Measurements from ENCODE around the gene BCOR.

The BCOR gene

DNA sequence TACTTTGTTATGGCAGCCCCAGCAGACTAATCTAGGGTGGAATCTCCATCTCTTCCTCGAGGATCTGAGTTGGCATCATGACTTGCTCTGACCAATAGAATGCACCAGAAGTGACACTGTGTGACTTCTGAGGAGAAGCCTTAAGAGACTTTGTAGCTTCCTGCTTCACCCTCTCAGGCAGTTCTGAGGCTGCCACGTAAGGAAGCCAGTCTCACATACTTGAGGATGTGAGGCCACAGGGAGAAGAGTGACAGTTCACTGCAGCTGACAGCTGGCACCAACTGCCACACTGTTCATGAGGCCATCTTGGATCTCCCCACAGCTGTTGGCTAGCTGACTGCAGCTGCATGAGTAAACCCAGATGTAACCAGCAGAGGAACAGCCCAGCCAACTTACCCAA is 29.3 kb upstream of the BCOR start:
- H4K20me1 ChIP-seq: peaks cover 0 to 52% (median 24%) of the 10 kb centered on the region in 11 experiments; a peak in 11 of 22 replicates
- H3K9ac ChIP-seq: peak overlapping the region in 6 of 11 experiments; percentile 21 to 64 (median 38); a peak in 9 of 22 replicates
- H3K27ac ChIP-seq: peak overlapping the region in 9 of 11 experiments; percentile 15 to 86 (median 73); a peak in 17 of 22 replicates
- peaks cover 0 to 25% (median 4%) of the 10 kb centered on the region in 11 experiments; a peak in 8 of 22 replicates for H3K36me3 ChIP-seq
- H3K9me3 ChIP-seq (replicated peaks in 1 of 11): peaks cover 0 to 37% (median 13%) of the 10 kb centered on the region in 11 experiments; a peak in 9 of 22 replicates
- H3K27me3 ChIP-seq: no peaks in the 10 kb centered on the region
- peak in 4 of 11 experiments; percentile 21 to 85 (median 40); a peak in 4 of 22 replicates for TF ChIP-seq Cebpa-rat (IDR thresholded peaks at IDR 0.05)
- peak overlapping the region in 10 of 11 experiments; percentile 10 to 58 (median 36); a peak in 18 of 22 replicates for H3K4me2 ChIP-seq
- H3K4me1 ChIP-seq: peaks cover 18 to 93% (median 81%) of the 10 kb centered on the region in 10 experiments
- H3K4me3 ChIP-seq: no peak overlapping the region

DNA sequence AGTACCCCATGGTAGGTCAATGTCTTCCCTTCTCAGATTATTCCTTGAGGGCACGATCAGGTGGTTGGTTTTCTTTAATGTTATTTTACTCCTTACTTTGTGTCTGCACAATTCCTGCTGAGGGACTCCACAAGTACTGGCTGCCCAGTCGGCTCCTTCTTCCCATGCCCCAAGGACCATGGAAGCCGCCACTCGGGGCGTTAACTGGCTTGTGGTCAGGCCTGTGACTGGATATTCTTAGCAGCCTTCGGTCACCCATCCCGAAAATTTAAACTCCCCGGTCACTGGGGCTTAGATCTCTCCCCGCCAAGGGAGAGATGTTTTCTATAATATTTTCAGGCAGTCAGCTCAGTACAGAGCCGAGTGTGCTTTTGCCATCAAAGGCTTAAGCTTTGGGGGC is 24.7 kb upstream of the BCOR start:
- Histone ChIP-seq H3K9ac (no peak overlapping the region), H3K27ac (0 out of 22 replicates have a peak overlapping the region, but pooled peaks of 3 of the 11 experiments have one; percentile 5 to 35 (median 12)), H4K20me1 (peaks cover 4 to 70% (median 40%) of the 10 kb centered on the region in 11 experiments; a peak in 19 of 22 replicates), H3K4me2 (peak overlapping the region in 9 of 11 experiments; percentile 7 to 63 (median 53); a peak in 16 of 22 replicates), H3K4me1 (peaks cover 24 to 90% (median 81%) of the 10 kb centered on the region in 10 experiments), H3K36me3 (peaks cover 0 to 24% (median 0%) of the 10 kb centered on the region in 11 experiments; a peak in 7 of 22 replicates), H3K9me3 (replicated peaks in 1 of 11) (peaks cover 0 to 28% (median 6%) of the 10 kb centered on the region in 11 experiments; a peak in 9 of 22 replicates), H3K27me3 (no peaks in the 10 kb centered on the region), H3K4me3 (no peak overlapping the region)
- TF ChIP-seq Cebpa-rat (IDR thresholded peaks at IDR 0.05): no peak

DNA sequence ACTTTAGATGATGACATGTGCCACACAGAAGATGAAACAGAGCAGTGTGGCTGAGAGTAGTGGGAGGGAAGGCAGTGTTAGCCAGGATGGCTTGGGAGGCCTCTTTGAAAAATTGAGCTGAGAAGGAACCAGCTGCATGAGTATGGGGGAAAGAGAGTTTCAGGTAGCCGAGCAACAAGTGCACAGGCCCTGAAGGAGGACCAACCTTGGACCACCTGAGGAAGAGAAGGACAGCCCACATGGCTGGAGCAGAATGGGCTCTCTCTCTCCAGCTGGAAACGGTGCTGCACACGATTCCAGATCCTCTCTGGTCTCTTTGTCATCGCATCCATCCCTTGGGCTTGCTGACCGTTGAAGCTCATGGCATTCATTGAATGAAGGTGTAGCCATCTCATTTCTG is 23.9 kb upstream of the BCOR start:
- Histone ChIP-seq H3K4me1 (peaks cover 16 to 92% (median 79%) of the 10 kb centered on the region in 10 experiments), H3K4me3 (no peak overlapping the region), H3K9ac (peak overlapping the region in 2 of 11 experiments; percentile 12 to 34; a peak in 3 of 22 replicates), H3K27ac (peak overlapping the region in 6 of 11 experiments; percentile 9 to 35 (median 14); a peak in 3 of 22 replicates), H3K27me3 (no peaks in the 10 kb centered on the region), H3K36me3 (peaks cover 0 to 29% (median 6%) of the 10 kb centered on the region in 11 experiments; a peak in 8 of 22 replicates), H3K4me2 (peak overlapping the region; percentile 11 to 78 (median 54); a peak in 21 of 22 replicates), H3K9me3 (replicated peaks in 1 of 11) (peaks cover 0 to 24% (median 5%) of the 10 kb centered on the region in 11 experiments; a peak in 7 of 22 replicates), H4K20me1 (peaks cover 4 to 79% (median 45%) of the 10 kb centered on the region in 11 experiments; a peak in 19 of 22 replicates)
- no peak for TF ChIP-seq Cebpa-rat (IDR thresholded peaks at IDR 0.05)

DNA sequence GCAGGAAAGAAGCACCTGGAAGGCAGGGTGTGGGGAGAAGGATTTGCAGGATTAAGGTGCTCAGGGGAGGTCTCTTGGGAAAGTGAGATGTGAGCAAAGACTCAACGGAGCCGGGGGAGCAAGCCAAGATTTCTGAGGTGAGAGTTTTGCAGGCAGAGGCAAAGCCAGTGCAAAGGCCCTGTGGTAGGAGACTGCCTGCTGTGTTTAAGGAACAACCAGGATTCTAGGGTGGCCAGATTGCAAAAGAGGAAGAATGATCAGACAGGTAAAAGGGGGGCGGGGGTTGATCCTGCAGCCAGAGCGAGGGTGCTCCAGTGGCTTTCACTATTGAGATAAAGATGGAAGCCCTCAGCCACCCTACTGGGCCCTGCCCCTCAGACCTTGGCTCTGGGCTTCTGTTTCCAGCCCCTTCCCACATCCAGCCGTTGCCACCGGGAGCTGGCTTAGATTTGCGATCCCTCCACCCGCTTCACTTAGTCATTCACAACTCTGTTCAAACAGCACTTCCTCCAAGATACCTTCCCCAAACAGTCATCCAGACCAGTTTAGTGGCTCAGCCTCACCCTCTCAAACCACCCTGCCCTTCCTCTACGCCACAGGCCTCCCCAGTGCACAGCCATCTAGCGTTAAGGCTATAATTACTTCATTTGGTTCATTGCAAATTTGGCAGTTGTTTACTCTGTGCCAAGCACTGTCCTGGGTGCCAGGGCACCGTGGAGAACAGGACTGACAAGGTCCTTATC is 23.3 kb upstream of the BCOR start:
- H4K20me1 ChIP-seq: peaks cover 4 to 85% (median 45%) of the 10 kb centered on the region in 11 experiments; a peak in 19 of 22 replicates
- H3K9ac ChIP-seq: peak overlapping the region in 1 of 11 experiments; percentile 12; a peak in 2 of 22 replicates
- H3K4me2 ChIP-seq: peak overlapping the region; percentile 40 to 78 (median 58)
- H3K9me3 ChIP-seq (replicated peaks in 1 of 11): peaks cover 0 to 18% (median 1%) of the 10 kb centered on the region in 11 experiments; a peak in 6 of 22 replicates
- H3K4me1 ChIP-seq: peaks cover 15 to 90% (median 75%) of the 10 kb centered on the region in 10 experiments
- H3K27me3 ChIP-seq: no peaks in the 10 kb centered on the region
- no peak overlapping the region for H3K4me3 ChIP-seq
- peak overlapping the region in 7 of 11 experiments; percentile 9 to 38 (median 26); a peak in 7 of 22 replicates for H3K27ac ChIP-seq
- H3K36me3 ChIP-seq: peaks cover 0 to 32% (median 8%) of the 10 kb centered on the region in 11 experiments; a peak in 9 of 22 replicates
- no peak for TF ChIP-seq Cebpa-rat (IDR thresholded peaks at IDR 0.05)

DNA sequence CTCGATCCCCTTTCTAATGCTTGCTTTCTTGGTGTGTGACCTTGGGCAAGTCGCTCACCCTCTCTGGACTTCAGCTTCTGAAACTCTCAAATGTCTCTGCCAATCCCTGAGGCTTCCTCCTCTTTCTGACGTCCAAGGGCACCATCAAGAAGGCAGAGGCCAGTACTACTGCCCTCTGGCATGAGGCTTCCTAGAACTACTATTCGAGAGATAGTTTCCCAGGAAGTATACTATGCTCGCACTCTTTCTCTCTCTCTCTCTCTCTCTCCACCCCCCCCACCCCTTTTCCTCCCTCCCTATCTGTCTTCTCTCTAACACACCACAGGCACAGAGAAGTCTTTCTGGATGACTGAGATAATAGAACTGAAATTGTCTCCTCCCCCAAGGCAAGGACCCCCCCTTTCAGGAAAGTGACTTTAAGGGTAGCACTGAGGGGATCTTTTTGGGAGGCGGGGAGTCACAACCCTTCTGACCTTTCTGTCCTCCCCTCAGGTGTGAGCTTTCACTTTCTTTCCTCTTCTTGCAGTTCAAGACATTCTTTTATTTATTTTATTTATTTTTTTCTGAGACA is 20.0 kb upstream of the BCOR start:
- no peak for TF ChIP-seq Cebpa-rat (IDR thresholded peaks at IDR 0.05)
- Histone ChIP-seq H3K36me3 (peaks cover 0 to 17% (median 4%) of the 10 kb centered on the region in 11 experiments; a peak in 7 of 22 replicates), H3K4me3 (no peak overlapping the region), H3K27me3 (no peaks in the 10 kb centered on the region), H4K20me1 (peaks cover 6 to 99% (median 51%) of the 10 kb centered on the region in 11 experiments; a peak in 20 of 22 replicates), H3K4me2 (peak overlapping the region in 1 of 11 experiments; percentile 12; a peak in 1 of 22 replicates), H3K9ac (no peak overlapping the region), H3K9me3 (replicated peaks in 1 of 11) (no peaks in the 10 kb centered on the region), H3K27ac (no peak overlapping the region; a peak in 1 of 22 replicates), H3K4me1 (peaks cover 15 to 69% (median 50%) of the 10 kb centered on the region in 10 experiments)

DNA sequence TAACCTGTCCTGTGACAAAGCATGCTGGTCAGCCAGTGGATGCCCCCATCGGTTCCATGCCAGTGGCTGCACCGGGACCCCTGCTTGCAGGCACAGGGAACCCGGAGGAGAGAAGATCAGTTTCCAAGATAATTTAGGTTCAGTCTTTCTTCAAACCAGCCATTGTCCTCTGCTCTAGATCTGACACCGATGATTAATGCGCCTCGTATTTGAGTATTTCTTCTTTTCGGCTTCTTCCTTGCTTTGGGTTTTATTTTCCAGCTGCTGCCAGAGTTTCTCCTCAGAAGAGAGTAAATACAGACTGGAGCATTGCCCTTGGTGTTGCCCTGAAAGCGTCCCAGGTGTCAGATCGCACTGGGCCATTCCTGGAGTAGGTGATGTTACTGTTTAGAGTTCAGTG is 19.2 kb upstream of the BCOR start:
- no peak overlapping the region for H3K9ac ChIP-seq
- no peaks in the 10 kb centered on the region for H3K9me3 ChIP-seq (replicated peaks in 1 of 11)
- peaks cover 15 to 69% (median 50%) of the 10 kb centered on the region in 10 experiments for H3K4me1 ChIP-seq
- TF ChIP-seq Cebpa-rat (IDR thresholded peaks at IDR 0.05): no peak
- no peak overlapping the region for H3K27ac ChIP-seq
- H4K20me1 ChIP-seq: peaks cover 6 to 99% (median 50%) of the 10 kb centered on the region in 11 experiments; a peak in 20 of 22 replicates
- peak overlapping the region in 6 of 11 experiments; percentile 3 to 35 (median 30); a peak in 5 of 22 replicates for H3K4me2 ChIP-seq
- peaks cover 0 to 10% (median 4%) of the 10 kb centered on the region in 11 experiments; a peak in 6 of 22 replicates for H3K36me3 ChIP-seq
- no peak overlapping the region for H3K4me3 ChIP-seq
- no peaks in the 10 kb centered on the region for H3K27me3 ChIP-seq

DNA sequence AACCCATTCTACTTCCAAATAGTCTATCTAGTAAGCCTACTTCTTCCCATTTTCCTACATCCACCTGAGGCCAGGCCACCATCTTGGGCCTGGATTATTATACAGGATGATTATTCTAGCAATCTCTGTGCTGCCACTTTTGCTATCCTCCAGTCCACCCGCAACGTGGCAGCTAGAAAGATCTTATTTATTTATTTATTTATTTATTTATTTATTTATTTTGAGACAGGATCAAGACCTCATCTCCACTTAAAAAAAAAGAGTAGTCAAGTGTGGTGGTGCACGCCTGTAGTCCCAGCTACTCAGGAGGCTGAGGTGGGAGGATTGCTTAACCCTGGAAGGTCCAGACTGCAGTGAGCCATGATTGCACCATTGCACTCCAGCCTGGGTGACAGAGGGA is 15.2 kb upstream of the BCOR start:
- H3K4me1 ChIP-seq: peaks cover 7 to 63% (median 48%) of the 10 kb centered on the region in 10 experiments
- no peaks in the 10 kb centered on the region for H3K27me3 ChIP-seq
- peaks cover 0 to 94% (median 49%) of the 10 kb centered on the region in 11 experiments; a peak in 19 of 22 replicates for H4K20me1 ChIP-seq
- H3K36me3 ChIP-seq: peaks cover 0 to 9% (median 4%) of the 10 kb centered on the region in 11 experiments; a peak in 5 of 22 replicates
- H3K9ac ChIP-seq: no peak overlapping the region
- peaks cover 6 to 19% (median 16%) of the 10 kb centered on the region in 11 experiments for H3K9me3 ChIP-seq (replicated peaks in 1 of 11)
- peak overlapping the region in 7 of 11 experiments; percentile 23 to 88 (median 44); a peak in 11 of 22 replicates for H3K4me2 ChIP-seq
- H3K27ac ChIP-seq: no peak overlapping the region
- no peak overlapping the region for H3K4me3 ChIP-seq
- no peak for TF ChIP-seq Cebpa-rat (IDR thresholded peaks at IDR 0.05)

DNA sequence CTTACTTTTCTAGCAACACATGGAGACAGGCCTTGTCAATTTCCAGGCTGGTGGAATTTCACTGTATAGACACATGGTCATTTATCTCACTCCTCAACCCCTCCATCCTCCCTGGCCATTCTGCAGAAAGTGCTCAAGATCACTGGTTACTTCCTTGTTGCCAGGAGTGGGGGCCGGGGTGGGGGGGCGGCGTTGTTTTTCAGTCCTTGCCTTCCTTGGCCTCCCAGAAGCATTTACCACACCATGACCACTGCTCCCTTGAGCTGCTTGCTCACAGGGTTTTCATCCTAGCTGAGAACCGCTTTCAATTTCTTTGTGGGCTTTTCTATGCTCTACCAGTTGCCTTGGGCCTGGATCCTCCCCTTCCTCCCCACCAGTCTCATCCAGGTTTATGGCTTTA is 14.1 kb upstream of the BCOR start:
- H3K4me2 ChIP-seq: peak overlapping the region in 9 of 11 experiments; percentile 13 to 88 (median 44); a peak in 16 of 22 replicates
- peaks cover 18 to 30% (median 27%) of the 10 kb centered on the region in 11 experiments for H3K9me3 ChIP-seq (replicated peaks in 1 of 11)
- H3K9ac ChIP-seq: no peak overlapping the region
- no peak overlapping the region for H3K27ac ChIP-seq
- H3K27me3 ChIP-seq: no peaks in the 10 kb centered on the region
- peaks cover 0 to 8% (median 4%) of the 10 kb centered on the region in 11 experiments; a peak in 5 of 22 replicates for H3K36me3 ChIP-seq
- no peak overlapping the region for H3K4me3 ChIP-seq
- TF ChIP-seq Cebpa-rat (IDR thresholded peaks at IDR 0.05): no peak
- H4K20me1 ChIP-seq: peaks cover 0 to 94% (median 60%) of the 10 kb centered on the region in 11 experiments; a peak in 19 of 22 replicates
- H3K4me1 ChIP-seq: peaks cover 18 to 64% (median 56%) of the 10 kb centered on the region in 10 experiments

Measured in BLaER1 treated with 17β-estradiol and CSF1 and Interleukin-3, amounts not matched to agents 10 nM and 100 nM (cell line).